Measurements from ENCODE around the gene ENTPD6. TPM values are rescaled to one million over a fixed set of nuclear protein-coding genes. Genes with fewer than 3 reads are reported as not detected.
A peak's percentile ranks its signal among the peaks of the same experiment; 100 is the strongest.

ENTPD6 gene
- total RNA-seq, 2 donors from 2014 or later: 77.1 to 93.6 TPM

DNA sequence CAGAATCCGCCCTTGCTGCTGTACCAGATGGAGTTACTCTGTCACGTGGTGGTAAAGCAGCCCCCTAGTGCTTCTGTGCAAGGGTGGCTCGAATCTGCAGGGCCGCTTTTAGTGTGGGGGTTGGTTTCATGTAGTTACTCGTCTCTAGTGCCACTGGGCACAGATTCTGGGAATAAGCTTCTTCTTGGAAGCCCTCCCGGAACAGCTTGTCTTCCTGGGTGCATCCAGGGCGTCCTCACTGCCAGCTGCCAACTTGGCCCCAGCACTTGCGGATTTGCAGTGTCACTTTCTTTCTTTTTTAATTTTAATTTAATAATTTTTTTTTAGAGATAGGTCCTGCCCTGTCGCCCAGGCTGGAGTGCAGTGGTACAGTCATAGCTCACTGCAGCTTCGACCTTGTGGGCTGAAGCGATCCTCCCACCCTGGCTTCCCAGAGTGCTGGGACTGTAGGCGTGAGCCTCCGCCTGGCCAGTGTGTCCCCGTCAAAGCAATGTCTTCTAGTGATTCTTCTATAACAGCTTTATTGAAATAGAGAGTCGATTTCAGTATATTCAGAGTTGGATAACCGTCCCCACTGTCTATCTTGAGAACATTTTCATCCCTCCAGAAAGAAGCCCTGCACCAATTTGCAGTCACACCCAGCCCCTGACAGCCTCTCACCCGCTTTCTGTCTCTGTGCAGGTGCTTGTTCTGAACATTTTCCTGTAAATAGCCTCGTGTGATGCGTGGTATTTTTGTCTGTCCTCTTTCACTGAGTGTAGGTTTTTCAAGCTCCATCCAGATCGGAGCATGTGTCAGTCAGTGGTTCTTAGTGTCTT, 78.2 kb downstream of the ENTPD6 start:
- no peaks in the 10 kb centered on the region for H3K27me3 Mint-ChIP-seq (ENCODE audit: insufficient read depth)
- H3K9me3 Mint-ChIP-seq: no peaks in the 10 kb centered on the region
- no peak for DNase-seq
- no peak for TF ChIP-seq CTCF (conservative IDR thresholded peaks at IDR 0.05)
- no peaks in the 10 kb centered on the region for H3K9me3 ChIP-seq (ENCODE audit: control insufficient read depth, low read length)
- no peak overlapping the region for H3K9ac ChIP-seq (ENCODE audit: extremely low read depth, low read length, poor library complexity, severe bottlenecking)
- H3K27ac Mint-ChIP-seq: no peak overlapping the region
- 93 to 98% methylated on average over 15 to 20 of the region's 20 CpGs for WGBS, 2 experiments (ENCODE audit: insufficient coverage in 1 of 2, insufficient read length in 1 of 2)
- peaks cover 61% of the 10 kb centered on the region for H3K36me3 ChIP-seq (ENCODE audit: control insufficient read depth, insufficient read depth, low read length)
- H3K4me3 Mint-ChIP-seq: no peak overlapping the region
- no peaks in the 10 kb centered on the region for H3K4me1 Mint-ChIP-seq
- H3K4me3 ChIP-seq (ENCODE audit: low read length): no peak overlapping the region
- H3K4me1 ChIP-seq (ENCODE audit: control insufficient read depth, insufficient read depth, low read length): no peaks in the 10 kb centered on the region
- peaks cover 50% of the 10 kb centered on the region for H3K36me3 Mint-ChIP-seq (ENCODE audit: low read depth)
- no peak overlapping the region for H3K27ac ChIP-seq (ENCODE audit: low read depth, low read length)
- H3K27me3 ChIP-seq (ENCODE audit: control insufficient read depth, insufficient read depth, low read length, poor library complexity, severe bottlenecking): no peaks in the 10 kb centered on the region

GRCh38 chr20:25274481-25274880, 79.0 kb downstream of the ENTPD6 start:
- WGBS, 2 experiments (ENCODE audit: insufficient coverage in 1 of 2, insufficient read length in 1 of 2): 96 to 98% methylated on average over 17 to 20 of the region's 20 CpGs
- H3K4me1 ChIP-seq (ENCODE audit: control insufficient read depth, insufficient read depth, low read length): no peaks in the 10 kb centered on the region
- Mint-ChIP-seq H3K27me3 (ENCODE audit: insufficient read depth) (no peaks in the 10 kb centered on the region), H3K4me1 (no peaks in the 10 kb centered on the region), H3K36me3 (ENCODE audit: low read depth) (peaks cover 49% of the 10 kb centered on the region), H3K27ac (no peak overlapping the region), H3K4me3 (no peak overlapping the region), H3K9me3 (no peaks in the 10 kb centered on the region)
- no peak overlapping the region for H3K9ac ChIP-seq (ENCODE audit: extremely low read depth, low read length, poor library complexity, severe bottlenecking)
- H3K4me3 ChIP-seq (ENCODE audit: low read length): no peak overlapping the region
- no peak for DNase-seq
- H3K36me3 ChIP-seq (ENCODE audit: control insufficient read depth, insufficient read depth, low read length): peaks cover 60% of the 10 kb centered on the region
- H3K9me3 ChIP-seq (ENCODE audit: control insufficient read depth, low read length): no peaks in the 10 kb centered on the region
- no peak for TF ChIP-seq CTCF (conservative IDR thresholded peaks at IDR 0.05)
- H3K27me3 ChIP-seq (ENCODE audit: control insufficient read depth, insufficient read depth, low read length, poor library complexity, severe bottlenecking): no peaks in the 10 kb centered on the region
- no peak overlapping the region for H3K27ac ChIP-seq (ENCODE audit: low read depth, low read length)

DNA sequence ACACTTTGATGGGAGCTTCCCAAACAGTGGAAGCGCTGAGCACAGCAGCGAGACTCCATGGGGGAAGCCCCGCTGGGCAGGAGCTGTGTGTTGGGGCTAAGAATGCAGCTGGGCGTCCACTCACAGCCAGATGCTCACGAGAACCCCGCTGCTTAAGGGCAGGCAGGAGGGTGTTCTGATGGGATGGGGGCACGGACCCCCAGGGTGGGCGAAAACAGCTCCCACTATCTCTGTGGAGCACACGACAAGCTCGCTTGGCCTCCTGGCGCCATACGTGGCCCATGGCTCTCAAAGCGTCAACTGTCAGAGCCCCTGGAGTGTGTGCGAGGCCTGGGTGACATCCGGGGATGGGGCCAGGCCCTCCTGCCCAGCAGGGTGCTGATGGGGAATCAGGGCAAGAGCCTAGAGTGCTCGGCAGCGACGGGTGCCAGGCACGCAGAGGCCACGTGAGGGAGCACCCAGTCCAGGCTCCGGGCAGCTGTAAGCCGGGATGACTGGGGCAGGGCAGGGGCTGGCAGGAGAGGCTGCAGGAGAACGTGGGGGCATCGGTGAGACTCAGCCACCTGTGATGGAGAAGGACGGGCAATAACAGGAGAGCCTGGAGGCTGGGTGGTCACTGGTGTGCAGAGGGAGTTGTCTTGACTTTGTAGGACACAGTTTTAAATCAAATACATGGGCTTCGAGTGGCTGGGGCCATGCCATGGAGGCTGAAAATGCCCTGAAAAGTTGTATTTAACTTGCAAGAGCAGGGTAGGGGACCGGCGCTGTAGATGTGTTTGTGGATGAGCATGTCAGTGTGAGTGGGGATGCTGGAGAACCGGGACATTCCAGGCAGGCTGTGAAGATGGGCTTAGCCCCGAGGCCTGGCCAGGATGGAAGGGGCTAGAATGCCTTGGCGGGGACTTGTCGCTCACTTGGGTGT, 79.6 kb downstream of the ENTPD6 start:
- Histone ChIP-seq H3K27me3 (ENCODE audit: control insufficient read depth, insufficient read depth, low read length, poor library complexity, severe bottlenecking) (no peaks in the 10 kb centered on the region), H3K9me3 (ENCODE audit: control insufficient read depth, low read length) (no peaks in the 10 kb centered on the region), H3K4me3 (ENCODE audit: low read length) (no peak overlapping the region), H3K27ac (ENCODE audit: low read depth, low read length) (no peak overlapping the region), H3K9ac (ENCODE audit: extremely low read depth, low read length, poor library complexity, severe bottlenecking) (no peak overlapping the region), H3K4me1 (ENCODE audit: control insufficient read depth, insufficient read depth, low read length) (no peaks in the 10 kb centered on the region), H3K36me3 (ENCODE audit: control insufficient read depth, insufficient read depth, low read length) (peaks cover 62% of the 10 kb centered on the region)
- Mint-ChIP-seq H3K27me3 (ENCODE audit: insufficient read depth) (no peaks in the 10 kb centered on the region), H3K4me1 (no peaks in the 10 kb centered on the region), H3K4me3 (no peak overlapping the region), H3K36me3 (ENCODE audit: low read depth) (peaks cover 50% of the 10 kb centered on the region), H3K27ac (peak overlapping the region; percentile 61), H3K9me3 (no peaks in the 10 kb centered on the region)
- WGBS, 2 experiments (ENCODE audit: insufficient coverage in 1 of 2, insufficient read length in 1 of 2): 91 to 95% methylated on average over 19 to 32 of the region's 32 CpGs
- DNase-seq: no peak
- no peak for TF ChIP-seq CTCF (conservative IDR thresholded peaks at IDR 0.05)

Data from endodermal cell (in vitro differentiated cells).